HL-60/S4 treated with phorbol 12-myristate 13-acetate at 8.2 ng/mL for 4 days and 3 days (cell line): ENCODE measurements around the gene KIF9.
"Not testable (repeated sequence)": the region's sequence is repeated elsewhere in the genome, so short reads cannot be mapped to it uniquely, and the experiment has no call there.

Source experiments
- in situ Hi-C: fragments of 300-500 bp; cut with MboI; formaldehyde crosslinking; loops from 2 replicates; pipeline ENCODE4 v1.15.0; 2022; ENCODE audit warnings: low sequenced_read_pairs

The KIF9 gene

DNA sequence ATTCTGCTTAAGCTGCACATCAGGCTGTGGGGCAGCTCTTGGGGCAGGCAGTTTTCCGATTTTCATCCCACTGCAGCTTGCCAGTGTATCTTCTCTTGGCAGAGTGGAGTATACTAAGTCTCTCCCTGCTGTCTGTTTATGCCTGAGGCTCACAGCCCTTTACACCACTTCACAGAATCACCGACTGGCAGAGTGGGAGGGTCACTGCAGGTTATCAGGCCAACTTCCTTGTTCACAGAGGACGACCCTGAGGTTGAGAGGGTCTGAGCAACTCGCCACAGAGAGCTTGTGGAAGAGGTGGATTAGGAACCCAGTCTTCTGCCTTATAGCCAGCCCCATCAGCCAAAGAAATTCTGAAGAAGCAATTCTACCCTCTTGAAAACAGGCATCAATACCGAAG lies 30.9 kb downstream of the KIF9 start:
- in situ Hi-C loops: no loop called here

DNA sequence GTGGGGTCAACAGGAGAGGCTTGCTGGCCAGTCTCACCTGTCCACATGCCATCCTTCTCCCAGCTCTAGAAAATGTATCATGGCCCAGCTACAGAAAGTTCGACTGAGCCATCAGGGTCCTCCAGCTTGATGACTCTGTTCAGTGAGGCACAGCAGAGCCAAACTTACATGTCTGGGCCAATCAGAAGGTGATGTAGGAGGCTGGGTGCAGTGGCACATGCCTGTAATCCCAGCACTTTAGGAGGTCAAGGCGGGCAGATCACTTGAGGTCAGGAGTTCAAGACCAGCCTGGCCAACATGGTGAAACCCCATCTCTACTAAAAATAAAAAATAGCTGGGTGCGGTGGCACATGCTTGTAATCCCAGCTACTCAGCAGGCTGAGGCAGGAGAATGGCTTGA lies 31.5 kb downstream of the KIF9 start:
- in situ Hi-C loops: not testable (repeated sequence)

GRCh38 chr3:47250309-47251060 lies 32.1 kb downstream of the KIF9 start:
- in situ Hi-C loops: no loop called here

- in situ Hi-C loops: no loop called here
These were observed 35.2 kb downstream of the KIF9 start for GRCh38 chr3:47247131-47248064.

- in situ Hi-C loops: no loop called here
These were observed 37.3 kb downstream of the KIF9 start for GRCh38 chr3:47245271-47245670.

DNA sequence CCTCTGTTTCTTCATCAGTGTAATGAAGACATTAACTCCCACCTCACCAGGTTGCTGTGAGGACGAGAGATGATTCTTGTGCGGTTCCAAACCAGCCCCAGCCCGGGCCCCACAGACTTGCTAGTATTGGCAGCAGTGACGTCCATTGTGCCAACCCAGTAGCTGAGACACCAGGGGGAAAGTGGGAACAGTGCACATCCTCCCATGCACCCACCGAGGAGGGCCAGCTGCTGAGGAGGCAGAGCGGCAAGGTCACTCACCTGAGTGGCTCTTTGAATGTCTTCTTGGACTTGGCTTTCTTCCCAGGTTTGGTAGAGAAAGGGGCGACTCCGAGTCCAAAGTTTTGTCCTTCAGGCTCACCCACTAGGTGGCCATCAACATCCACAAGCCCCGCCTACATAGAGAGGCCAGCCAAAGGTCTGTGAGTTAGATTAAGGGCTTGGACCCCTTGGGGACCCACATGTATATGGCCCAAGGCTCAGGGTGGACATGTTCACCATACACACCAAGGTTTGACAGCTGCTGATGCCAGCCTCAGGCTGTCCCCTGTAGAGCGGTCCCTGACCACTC lies 38.0 kb downstream of the KIF9 start:
- in situ Hi-C loops: no loop called here

DNA sequence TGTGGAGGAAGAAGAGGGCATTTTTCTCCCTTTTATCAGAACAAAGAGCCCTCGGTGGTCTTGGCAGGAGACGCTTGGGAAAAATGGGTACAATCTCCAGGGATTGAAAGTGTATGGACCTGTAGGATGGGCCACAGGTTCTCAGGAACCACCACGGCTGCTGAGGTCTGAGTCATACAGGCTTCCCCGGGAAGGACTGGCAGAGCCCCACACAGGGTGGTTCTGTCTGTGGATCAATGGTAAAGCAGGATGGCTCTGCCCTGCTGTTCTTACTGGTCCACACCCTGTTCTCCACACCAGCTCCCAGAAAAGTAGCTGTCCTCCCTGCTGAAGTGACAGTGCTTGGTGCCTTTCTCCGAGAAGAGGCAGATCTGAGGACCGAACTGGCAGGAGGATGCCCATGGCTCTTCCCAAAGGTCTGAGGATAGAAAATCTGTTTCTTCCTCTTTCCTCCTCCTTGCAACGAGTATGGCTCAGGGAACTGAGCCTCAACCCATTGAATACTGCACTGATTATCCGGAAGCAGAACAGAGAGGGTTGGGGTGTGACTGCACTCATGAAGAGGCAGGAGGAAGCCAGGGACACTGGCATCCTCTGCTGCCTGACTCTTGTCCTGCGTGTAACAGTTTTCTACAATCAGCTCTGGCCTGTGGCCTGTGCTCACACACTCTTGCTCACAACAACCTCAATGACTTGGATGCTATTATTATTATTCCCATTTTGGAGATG lies 39.0 kb downstream of the KIF9 start:
- in situ Hi-C loops: no loop called here

GRCh38 chr3:47239929-47240328 lies 42.7 kb downstream of the KIF9 start:
- in situ Hi-C loops: no loop called here

GRCh38 chr3:47238017-47238416 lies 44.6 kb downstream of the KIF9 start:
- in situ Hi-C loops: no loop called here

DNA sequence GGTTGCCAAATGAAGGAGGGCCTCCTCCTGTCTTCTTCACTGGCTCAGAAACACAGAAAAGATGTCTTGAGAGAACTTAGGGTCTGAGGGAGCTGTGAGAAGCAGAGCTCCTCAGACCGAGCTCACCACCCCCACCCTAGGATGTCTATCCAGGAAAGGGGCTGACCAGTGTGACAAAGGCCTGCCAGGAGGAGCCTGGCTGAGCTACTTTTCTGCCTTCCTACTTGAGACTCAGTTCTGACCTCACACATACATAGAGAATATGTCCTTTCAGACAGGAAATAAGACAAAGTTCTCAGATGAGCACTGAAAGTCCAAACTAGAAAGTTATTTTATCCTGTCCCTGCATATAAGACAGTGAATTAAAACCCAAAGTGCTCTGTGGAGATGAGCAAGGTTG lies 54.5 kb downstream of the KIF9 start:
- in situ Hi-C loops: no loop called here

DNA sequence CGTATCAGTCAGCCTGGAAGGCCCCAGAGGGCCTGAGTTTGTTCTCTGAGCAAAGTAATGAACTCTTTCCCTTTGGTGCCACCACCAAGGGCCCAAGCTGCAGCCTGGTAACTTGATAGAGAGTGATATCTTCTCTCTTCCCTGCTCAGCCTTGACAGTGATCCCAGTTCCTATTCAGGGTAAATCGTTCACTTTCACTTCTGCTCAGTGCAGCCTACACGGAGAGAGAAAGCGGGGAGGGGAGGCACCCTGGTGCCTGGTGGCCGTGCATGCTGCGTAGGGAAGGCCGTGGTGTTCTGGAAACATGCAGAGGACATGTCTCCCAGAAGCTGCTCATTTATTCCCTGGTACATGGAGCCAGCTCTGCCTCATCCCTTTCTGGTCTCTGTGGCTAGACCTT lies 54.9 kb downstream of the KIF9 start:
- in situ Hi-C loops: no loop called here

DNA sequence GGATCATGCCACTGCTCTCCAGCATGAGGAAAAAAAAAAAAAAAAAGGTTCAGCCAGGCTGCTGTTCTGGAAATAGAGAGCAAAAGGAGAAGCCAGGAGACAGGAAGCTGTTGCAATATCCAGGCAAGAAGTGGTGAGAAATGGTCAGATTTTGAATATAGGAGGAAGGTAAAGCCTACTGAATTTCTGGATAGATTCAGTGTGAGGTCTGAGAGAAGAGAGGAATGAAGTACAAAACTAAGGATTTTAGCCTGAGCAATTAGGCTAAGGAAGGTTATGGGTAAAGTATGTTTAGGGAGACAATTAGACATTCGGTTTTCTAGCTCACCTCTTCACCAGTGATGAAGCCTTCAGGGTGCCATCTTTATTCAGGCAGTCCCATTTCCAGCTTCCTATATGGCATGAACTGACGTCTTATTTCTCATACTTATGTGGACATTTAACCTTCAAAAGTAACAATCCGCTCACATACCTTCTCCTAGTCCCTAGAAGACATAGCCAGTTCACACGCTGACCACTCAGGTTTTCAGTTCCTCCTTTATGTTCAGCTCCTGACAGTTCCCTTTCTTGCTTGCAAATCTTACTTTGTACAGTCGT lies 57.2 kb downstream of the KIF9 start:
- in situ Hi-C loops: no loop called here

GRCh38 chr3:47223755-47224154 lies 58.8 kb downstream of the KIF9 start:
- in situ Hi-C loops: no loop called here

- in situ Hi-C loops: no loop called here
These were observed 60.8 kb downstream of the KIF9 start for GRCh38 chr3:47221798-47222197.

- in situ Hi-C loops: no loop called here
These were observed 71.7 kb downstream of the KIF9 start for GRCh38 chr3:47210863-47211405.

DNA sequence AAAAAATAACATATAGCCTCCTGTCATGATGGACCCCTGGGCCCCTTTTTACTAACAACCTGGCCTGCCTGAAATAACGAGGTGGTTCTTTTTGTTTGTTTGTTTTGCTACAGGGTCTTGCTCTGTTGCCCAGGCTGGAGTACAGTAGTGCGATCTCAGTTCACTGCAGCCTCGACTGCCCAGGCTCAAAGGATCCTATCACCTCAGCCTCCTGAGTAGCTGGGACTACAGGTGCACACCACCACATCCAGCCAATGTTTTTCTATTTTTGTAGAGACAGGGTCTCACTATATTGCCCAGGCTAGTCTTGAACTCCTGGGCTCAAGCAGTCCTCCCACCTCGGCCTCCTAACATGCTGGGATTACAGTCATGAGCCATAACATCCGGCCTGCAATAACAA lies 76.6 kb downstream of the KIF9 start:
- in situ Hi-C loops: not testable (repeated sequence)

GRCh38 chr3:47204875-47205274 lies 77.7 kb downstream of the KIF9 start:
- in situ Hi-C loops: no loop called here

DNA sequence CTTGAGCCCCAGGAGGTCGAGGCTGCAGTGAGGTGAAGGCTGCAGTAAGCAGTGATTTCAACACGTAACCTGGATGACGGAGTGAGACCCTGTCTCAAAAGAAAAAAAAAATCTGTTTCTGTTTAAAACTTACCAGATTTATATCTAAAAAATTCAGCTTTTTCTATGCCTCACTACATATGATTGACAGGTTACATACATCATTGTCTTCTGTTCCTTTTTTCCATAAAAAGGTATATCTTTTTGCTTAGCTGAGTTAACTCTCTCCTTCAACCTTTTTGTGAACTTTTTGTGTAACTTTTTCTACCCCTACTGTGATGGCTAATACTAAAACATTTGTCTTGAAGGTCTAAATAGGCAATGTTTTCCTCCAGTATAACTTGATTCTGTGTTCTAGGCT lies 80.1 kb downstream of the KIF9 start:
- in situ Hi-C loops: no loop called here

- in situ Hi-C loops: no loop called here
These were observed 85.3 kb downstream of the KIF9 start for GRCh38 chr3:47197287-47197686.

DNA sequence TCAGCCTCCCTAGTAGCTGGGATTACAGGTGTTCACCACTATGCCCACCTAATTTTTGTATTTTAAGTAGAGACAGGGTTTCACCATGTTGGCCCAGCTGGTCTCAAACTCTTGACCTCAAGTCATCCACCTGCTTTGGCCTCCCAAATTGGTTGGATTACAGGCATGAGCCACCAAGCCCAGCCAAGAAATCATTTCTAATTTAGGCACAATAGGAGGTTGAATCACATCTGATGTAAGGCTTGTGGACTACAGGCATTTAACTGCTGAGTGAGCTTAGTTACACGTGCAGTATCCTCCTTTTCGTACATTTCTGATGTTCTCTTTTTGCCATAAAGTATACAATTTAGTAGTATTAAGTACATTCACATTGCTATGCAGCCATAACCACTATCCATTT lies 87.6 kb downstream of the KIF9 start:
- in situ Hi-C loops: no loop called here
